Measurements from ENCODE around the gene NR2E1.

The NR2E1 gene

DNA sequence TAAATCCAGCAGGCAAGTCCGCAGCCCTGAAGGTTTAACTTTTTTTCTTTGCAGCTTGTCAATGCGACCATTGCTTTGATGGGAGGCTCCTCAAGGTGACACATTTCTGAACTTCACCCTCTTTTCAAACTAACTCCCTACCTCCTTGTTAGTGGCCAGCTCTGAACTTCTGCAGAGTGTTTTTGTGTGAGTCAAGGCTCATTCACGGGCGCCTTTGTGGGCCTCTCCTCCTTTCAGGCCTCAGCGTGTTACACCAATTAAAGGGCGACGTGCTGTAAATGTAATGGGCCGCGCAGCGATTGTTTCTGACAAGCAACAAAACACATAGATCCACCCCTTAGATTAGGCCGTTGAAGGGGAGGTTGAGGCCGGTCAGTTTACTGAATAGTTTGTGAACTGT lies 45.5 kb upstream of the NR2E1 start:
- H3K27me3 ChIP-seq (ENCODE audit: insufficient read depth, low read length) = peaks cover 19% of the 10 kb centered on the region
- no peaks in the 10 kb centered on the region for H3F3A ChIP-seq (ENCODE audit: insufficient read depth, low read length)
- H3K4me1 ChIP-seq (ENCODE audit: insufficient read depth, low read length, severe bottlenecking) = peaks cover 23% of the 10 kb centered on the region
- no peak overlapping the region for H3K9ac ChIP-seq (ENCODE audit: low read length)
- no peaks in the 10 kb centered on the region for H3K9me3 ChIP-seq (ENCODE audit: low read length)
- H4K20me1 ChIP-seq (ENCODE audit: insufficient read depth, low read length) = no peaks in the 10 kb centered on the region
- H2AFZ ChIP-seq (ENCODE audit: low read length) = no peak overlapping the region
- H3K4me2 ChIP-seq (ENCODE audit: low read length) = no peak overlapping the region
- no peaks in the 10 kb centered on the region for H3K79me2 ChIP-seq (ENCODE audit: insufficient read depth, low read length)
- H3K4me3 ChIP-seq (ENCODE audit: low read depth, low read length, poor library complexity, severe bottlenecking) = no peak overlapping the region
- H3K27ac ChIP-seq (ENCODE audit: low read depth, low read length, poor library complexity, severe bottlenecking) = no peak overlapping the region
- TF ChIP-seq, protein P1, sequence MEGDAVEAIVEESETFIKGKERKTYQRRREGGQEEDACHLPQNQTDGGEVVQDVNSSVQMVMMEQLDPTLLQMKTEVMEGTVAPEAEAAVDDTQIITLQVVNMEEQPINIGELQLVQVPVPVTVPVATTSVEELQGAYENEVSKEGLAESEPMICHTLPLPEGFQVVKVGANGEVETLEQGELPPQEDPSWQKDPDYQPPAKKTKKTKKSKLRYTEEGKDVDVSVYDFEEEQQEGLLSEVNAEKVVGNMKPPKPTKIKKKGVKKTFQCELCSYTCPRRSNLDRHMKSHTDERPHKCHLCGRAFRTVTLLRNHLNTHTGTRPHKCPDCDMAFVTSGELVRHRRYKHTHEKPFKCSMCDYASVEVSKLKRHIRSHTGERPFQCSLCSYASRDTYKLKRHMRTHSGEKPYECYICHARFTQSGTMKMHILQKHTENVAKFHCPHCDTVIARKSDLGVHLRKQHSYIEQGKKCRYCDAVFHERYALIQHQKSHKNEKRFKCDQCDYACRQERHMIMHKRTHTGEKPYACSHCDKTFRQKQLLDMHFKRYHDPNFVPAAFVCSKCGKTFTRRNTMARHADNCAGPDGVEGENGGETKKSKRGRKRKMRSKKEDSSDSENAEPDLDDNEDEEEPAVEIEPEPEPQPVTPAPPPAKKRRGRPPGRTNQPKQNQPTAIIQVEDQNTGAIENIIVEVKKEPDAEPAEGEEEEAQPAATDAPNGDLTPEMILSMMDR (IDR thresholded peaks at IDR 0.05; ENCODE audit: low read length) = no peak
- no peak for TF ChIP-seq EZH2 (IDR thresholded peaks at IDR 0.05; ENCODE audit: borderline replicate concordance, low read length)
- no peaks in the 10 kb centered on the region for H3K9me2 ChIP-seq (ENCODE audit: low read depth, low read length)
- no peaks in the 10 kb centered on the region for H3K36me3 ChIP-seq (ENCODE audit: insufficient read depth, low read length)

DNA sequence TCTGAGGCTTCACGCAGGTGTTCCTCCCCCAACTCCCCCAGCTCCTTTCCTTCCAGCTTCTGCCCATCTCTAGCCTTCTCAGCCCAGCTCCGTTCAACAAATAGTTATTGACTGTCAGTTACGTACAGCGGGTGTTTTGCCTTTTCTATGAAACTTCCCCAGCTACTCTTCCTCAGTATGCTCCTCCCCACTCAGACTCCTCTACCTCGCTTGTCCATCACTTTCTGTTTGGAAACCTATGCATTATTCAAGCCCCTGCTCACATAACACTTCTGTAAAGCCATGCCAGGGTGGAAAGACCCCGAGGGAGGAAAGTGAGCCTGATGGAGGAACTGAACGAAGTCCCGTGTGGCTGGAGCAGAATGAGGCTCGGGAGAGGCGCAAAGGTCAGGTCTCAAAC lies 44.2 kb upstream of the NR2E1 start:
- no peaks in the 10 kb centered on the region for H3K9me3 ChIP-seq (ENCODE audit: low read length)
- no peaks in the 10 kb centered on the region for H3K9me2 ChIP-seq (ENCODE audit: low read depth, low read length)
- H3K4me1 ChIP-seq (ENCODE audit: insufficient read depth, low read length, severe bottlenecking) = peaks cover 22% of the 10 kb centered on the region
- TF ChIP-seq, protein P1 (IDR thresholded peaks at IDR 0.05; ENCODE audit: low read length) = no peak
- TF ChIP-seq EZH2 (IDR thresholded peaks at IDR 0.05; ENCODE audit: borderline replicate concordance, low read length) = no peak
- H3K36me3 ChIP-seq (ENCODE audit: insufficient read depth, low read length) = no peaks in the 10 kb centered on the region
- H4K20me1 ChIP-seq (ENCODE audit: insufficient read depth, low read length) = no peaks in the 10 kb centered on the region
- no peak overlapping the region for H2AFZ ChIP-seq (ENCODE audit: low read length)
- H3K9ac ChIP-seq (ENCODE audit: low read length) = no peak overlapping the region
- H3F3A ChIP-seq (ENCODE audit: insufficient read depth, low read length) = no peaks in the 10 kb centered on the region
- H3K27me3 ChIP-seq (ENCODE audit: insufficient read depth, low read length) = peaks cover 19% of the 10 kb centered on the region
- H3K27ac ChIP-seq (ENCODE audit: low read depth, low read length, poor library complexity, severe bottlenecking) = no peak overlapping the region
- no peak overlapping the region for H3K4me3 ChIP-seq (ENCODE audit: low read depth, low read length, poor library complexity, severe bottlenecking)
- no peak overlapping the region for H3K4me2 ChIP-seq (ENCODE audit: low read length)
- no peaks in the 10 kb centered on the region for H3K79me2 ChIP-seq (ENCODE audit: insufficient read depth, low read length)

DNA sequence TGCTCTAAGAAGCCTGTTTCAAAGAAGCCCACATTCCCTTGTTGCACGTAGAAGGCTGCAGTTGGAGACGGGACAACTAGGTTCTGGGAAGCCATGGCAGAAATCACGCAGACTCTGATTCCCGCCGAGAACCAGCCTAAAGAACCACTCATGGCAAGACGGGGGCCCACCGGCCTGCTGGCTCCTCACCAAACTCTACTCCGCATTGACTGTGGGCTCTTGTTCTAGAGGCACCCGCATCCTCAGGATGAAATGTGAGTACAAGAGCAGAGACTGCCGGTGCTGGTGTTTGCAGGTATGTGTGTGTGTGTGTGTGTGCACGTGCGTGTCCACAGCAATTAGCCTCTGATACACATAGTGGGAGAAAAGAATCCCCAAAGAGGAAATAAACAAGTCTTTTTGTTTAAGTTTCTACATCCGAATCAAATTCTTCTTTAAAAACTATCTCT lies 42.3 kb upstream of the NR2E1 start:
- Histone ChIP-seq H3K9me3 (ENCODE audit: low read length) (no peaks in the 10 kb centered on the region), H3K4me2 (ENCODE audit: low read length) (no peak overlapping the region), H3K9ac (ENCODE audit: low read length) (no peak overlapping the region), H2AFZ (ENCODE audit: low read length) (no peak overlapping the region), H3F3A (ENCODE audit: insufficient read depth, low read length) (no peaks in the 10 kb centered on the region), H3K9me2 (ENCODE audit: low read depth, low read length) (no peaks in the 10 kb centered on the region), H3K4me3 (ENCODE audit: low read depth, low read length, poor library complexity, severe bottlenecking) (no peak overlapping the region), H3K27me3 (ENCODE audit: insufficient read depth, low read length) (peaks cover 8% of the 10 kb centered on the region; the same call in 1 of the 2 replicates), H4K20me1 (ENCODE audit: insufficient read depth, low read length) (no peaks in the 10 kb centered on the region), H3K27ac (ENCODE audit: low read depth, low read length, poor library complexity, severe bottlenecking) (no peak overlapping the region), H3K79me2 (ENCODE audit: insufficient read depth, low read length) (no peaks in the 10 kb centered on the region), H3K36me3 (ENCODE audit: insufficient read depth, low read length) (no peaks in the 10 kb centered on the region), H3K4me1 (ENCODE audit: insufficient read depth, low read length, severe bottlenecking) (peaks cover 6% of the 10 kb centered on the region)
- no peak for TF ChIP-seq EZH2 (IDR thresholded peaks at IDR 0.05; ENCODE audit: borderline replicate concordance, low read length)
- TF ChIP-seq, protein P1 (IDR thresholded peaks at IDR 0.05; ENCODE audit: low read length) = no peak

Data from OCI-LY1 (cell line).